Fibroblast of the conjunctiva (primary cell): Measurements from ENCODE around the gene PRKCZ.

Experiments used
- DNase-seq: peaks from one replicate; pipeline ENCODE4 v3.0.0-alpha.2; 2010; ENCODE audit warnings: low read depth

Gene PRKCZ

DNA sequence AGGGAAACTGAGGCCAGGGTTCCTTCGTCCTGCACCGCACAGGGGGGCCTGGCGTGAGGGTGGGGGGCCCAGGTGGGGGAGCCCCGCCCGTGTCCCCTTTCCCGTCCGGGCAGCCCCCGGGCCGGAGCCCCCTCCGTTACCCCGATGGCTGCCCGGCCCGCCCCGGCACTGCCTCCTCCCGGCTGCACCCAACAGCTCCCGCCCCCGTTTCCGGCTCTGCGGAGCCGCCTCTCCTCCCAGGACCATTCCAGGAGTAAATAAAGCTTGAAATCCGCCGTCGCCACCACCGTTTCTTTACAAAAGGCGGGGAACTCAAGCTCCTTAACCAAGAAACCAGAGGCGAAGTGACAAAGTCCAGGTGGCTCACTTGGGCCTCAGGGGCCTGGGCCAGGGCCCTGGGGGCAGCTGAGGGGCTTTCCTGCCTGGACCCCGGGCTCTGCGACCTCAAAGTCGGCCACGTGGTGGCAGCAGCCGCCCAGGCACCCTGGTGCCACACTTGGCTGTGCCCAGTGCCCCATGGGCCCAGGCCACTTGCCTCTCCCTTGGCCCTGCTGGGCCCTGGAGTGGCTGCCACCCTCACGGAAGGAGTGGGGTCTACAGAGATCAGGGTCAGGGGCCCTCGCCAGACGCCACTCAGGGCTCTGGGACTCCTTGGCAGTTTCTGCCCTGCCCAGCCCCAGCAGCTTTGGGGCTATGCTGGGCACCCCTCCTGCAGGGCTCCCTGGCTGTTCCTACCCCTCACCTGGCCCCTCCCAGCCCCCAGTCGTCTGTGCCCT is 144.9 kb downstream of the PRKCZ start:
- DNase-seq, result peak; percentile 66

DNA sequence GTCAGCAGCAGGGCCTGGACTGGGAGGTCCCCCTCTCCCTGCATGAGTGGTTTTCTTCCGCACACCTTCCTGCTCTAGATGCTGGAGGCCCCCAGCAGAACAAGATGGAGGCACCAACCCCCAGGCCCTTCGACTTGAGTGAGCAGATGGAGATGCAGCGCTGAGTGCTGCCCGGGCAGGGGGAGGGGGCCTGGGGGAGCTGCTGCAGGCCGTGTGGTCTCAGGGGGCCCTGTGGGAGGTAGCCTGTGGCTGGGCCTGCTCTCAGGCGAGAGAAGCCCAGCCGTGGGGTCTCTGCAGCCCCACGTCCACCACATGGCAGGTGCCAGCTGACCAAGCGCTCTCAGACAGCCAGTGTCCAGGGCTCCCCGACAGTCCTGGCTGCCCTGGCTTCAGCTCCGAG is 145.6 kb downstream of the PRKCZ start:
- no peak for DNase-seq

GRCh38 chr1:2196901-2197638 is 146.9 kb downstream of the PRKCZ start:
- DNase-seq, result no peak

DNA sequence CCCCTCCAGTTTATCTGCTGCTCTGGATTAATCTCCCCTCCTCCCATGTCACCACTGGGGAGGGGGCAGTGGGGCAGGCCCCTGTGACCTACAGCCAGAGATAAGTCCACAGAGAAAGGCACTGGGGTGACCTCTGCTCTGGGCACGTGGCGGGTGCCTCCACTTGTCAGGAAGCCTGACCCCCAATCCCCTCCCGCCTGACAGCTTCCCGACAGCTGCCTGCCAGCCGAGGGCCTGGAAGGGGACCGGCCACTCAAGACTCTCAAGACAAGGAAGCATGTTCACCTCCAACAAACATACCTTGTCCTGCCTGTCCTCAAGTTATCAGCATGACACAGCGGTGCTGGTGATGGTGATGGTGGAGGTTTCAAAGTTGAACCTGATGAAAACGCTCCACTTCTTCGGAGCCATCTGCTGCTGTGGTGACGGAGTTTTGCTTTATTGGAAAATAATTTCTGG is 147.5 kb downstream of the PRKCZ start:
- DNase-seq, result no peak

GRCh38 chr1:2198571-2198970 is 148.4 kb downstream of the PRKCZ start:
- no peak for DNase-seq

DNA sequence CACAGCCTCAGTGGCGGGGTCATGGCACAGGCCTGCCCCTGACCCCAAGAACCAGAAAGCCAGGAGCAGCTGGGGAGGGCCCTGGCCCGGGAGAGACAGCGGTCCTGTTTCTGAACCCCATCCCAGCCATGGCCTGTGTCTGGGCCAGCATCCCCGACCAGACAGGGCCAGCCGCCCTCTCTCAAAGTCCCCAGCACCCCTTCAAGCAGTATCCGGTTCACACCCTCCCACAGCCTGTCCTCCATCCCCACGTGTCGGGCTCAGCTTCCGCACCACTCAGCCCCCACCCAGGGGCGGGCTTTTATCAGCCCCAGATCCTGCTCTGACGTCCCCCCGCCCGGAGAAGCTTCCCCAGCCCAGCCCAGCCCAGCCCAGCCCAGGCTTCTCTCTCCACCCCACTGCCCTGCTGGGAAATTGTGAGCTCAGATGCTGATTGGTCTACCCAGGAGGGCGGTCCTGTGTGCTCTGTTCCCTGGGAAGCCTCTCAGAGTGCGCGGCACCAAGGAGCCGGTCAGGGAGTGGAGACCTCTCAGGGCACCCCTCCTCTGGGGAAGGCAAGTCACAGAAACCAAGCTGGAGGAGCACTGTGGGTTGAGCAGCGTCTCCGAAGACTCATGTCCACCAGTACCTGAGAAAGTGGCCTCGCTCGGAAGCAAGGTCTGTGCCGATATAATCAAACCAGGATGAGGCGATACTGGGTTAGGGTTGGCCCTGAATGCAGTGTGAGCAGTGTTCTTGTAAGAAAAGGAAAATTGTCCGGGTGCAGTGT is 149.0 kb downstream of the PRKCZ start:
- DNase-seq, result peak; percentile 80

DNA sequence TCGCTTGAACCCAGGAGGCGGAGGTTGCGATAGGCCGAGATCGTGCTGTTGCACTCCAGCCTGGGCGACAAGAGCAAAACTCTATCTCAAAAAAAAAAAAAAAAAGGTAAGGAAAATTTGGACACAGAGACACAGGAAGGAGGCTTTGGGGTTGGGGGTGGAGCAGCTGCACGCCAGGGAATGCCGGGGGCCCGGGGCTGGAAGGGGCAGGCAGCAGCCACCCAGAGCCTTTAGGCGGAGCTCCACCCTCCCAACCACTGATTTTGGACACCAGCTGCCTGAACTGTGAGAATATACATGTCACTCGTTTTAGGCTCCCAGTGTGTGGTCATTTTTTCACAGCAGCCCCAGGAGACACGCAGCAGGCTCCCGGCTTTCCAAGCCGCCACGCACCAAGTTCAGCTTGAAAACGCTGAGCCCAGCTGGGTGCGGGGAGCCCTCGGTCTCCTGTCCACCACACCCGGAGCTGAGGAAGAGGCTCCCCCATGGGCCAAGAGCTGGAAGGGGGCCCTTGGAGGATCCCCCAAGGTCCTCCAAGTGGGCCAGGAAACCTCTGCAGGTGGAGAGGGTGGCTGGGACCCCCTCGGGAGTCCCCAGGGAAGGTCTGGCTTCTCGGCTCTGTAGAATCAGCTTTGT is 150.2 kb downstream of the PRKCZ start:
- DNase-seq, result no peak

GRCh38 chr1:2201062-2201461 is 150.9 kb downstream of the PRKCZ start:
- no peak for DNase-seq

DNA sequence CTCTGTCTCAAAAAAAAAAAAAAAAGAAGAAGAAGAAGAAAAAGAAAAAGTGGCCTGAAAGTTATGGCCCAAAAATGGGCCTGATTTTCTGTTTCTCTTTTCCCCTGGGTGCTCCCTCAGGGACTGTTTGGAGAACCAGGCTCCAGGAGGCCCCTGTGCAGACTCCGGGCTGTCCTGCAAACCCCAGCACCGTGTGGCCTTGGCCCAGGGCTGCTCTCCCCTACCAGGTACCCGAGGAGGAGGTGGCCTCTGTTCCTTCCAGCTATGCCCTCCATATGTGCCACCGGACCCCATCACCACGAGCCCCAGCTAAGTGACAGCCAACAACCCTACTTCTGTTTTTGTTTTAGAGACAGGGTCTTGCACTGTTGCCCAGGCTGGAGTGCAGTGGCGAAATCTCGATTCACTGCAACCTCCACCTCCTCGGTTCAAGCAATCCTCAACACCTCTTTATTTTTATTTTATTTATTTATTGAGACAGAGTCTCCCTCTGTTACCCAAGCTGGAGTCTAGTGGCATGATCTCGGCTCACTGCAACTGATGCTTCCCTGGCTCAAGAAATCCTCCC is 151.9 kb downstream of the PRKCZ start:
- no peak for DNase-seq

DNA sequence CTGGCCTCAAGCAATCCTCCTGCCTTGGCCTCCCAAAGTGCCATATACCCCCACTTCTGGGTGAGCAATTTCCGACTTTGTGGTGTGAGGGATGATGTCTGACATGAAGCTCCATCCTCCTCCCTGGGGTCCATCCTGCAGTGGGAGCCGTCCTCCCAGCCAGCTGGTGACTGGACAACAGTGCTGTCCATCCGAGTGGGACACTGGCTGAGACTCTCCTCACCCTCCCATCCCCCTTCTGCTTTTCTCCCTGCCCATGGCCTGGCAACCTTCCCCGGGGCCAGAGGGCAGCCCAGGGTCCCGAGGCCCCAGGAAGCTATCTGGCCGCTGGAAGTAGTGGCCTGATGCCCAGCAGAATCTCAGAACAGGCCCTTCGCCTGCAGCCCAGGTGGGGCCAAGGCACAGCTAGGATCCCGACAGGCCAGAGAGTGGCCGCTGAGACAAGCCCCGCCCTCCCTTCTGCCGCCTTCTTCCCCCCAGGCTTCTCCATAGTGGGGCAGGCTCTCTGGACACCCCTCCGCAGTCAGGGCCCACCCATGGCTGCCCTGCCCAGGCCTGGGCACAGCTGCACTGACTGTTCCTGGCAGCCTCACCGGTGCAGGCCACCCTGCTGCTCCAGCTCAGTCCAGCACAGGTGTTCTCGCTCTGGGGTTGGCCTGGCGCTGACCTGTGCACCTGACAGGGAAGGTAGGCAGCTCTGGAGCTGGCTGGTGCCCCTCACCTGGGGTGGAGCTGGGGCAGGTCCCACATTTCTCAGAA is 152.8 kb downstream of the PRKCZ start:
- DNase-seq, result no peak

GRCh38 chr1:2203671-2204414 is 153.6 kb downstream of the PRKCZ start:
- no peak for DNase-seq

- DNase-seq, result peak; percentile 55
Measured at GRCh38 chr1:2204415-2205190, 154.4 kb downstream of the PRKCZ start.

GRCh38 chr1:2205191-2205952 is 155.2 kb downstream of the PRKCZ start:
- peak; percentile 92 for DNase-seq

DNA sequence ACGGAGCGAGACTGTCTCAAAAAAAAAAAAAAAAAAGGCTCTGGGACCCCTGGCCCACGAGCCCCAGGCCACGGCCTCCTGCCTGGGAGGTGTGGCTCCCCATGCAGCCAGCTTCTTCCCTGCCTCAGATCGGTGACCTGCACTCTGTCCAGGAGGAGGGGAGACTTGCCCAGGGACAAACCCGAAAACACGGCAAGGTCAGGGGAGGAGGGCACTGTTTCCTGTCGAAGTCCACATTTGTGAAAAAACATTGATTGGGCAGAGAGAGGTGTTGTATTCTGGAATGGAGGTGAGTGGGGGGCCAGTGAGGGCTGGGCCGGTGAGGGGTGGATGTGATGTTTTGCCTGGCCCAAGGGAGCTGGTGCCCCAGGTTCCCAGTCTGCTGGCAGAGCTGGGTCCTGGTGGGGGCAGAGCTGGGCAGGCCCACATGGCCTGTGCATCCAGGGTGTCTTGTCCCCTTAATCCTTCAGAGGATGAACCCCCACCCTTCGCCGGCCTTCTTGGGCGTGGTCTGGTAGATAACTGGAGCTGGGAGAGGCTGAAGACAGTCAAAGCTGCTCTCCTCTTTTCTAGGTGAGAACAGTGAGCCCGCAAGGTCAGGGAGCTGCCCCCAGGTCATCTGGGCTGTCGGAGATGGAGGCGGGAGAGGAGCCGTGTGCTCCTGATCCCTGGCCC is 156.7 kb downstream of the PRKCZ start:
- no peak for DNase-seq

DNA sequence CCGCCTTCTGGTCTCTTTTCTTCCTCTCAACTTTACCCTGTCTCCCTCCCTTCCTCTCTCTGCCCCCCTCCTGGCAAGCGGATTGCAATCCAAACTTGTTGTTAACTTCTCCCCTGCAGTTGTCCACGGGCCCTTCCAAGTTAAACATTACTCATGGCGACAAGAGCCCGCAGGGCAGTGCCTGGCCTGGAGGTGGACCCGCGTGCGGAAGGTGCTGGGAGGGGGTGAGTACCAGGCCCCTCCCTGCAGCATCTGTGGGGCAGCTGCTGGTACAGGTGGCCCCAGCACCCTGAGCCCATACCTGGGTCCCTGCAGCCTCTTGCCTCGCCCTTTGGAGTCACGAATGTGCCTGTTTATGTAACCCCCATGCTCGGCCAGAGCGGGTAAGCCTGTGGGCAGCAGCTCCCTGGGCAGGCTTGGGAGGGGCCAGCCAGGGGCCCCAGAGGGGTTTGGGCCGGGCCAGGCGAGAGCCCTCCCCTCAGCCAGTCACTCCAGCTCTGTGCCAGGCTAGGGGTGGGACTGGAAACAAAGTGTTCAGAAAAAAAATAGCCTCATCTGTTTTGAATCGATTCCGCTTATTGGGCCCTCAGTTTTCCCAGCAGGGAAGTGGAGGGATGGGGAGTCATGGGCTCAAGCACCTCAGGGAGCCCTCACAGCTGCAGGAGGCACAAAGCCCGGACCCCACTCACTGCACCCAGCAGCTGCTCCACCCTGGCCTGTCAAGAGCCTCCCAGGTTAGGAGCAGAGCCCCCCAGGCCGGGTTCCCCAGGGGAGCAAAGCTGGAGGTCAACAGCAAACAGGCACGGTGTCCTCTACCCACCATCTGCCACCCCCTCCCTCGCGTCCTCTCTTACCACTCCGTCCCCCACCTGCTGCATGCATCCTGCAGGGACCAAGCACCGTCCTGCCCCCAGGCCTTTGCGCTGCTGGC is 158.4 kb downstream of the PRKCZ start:
- DNase-seq, result peak; percentile 94

DNA sequence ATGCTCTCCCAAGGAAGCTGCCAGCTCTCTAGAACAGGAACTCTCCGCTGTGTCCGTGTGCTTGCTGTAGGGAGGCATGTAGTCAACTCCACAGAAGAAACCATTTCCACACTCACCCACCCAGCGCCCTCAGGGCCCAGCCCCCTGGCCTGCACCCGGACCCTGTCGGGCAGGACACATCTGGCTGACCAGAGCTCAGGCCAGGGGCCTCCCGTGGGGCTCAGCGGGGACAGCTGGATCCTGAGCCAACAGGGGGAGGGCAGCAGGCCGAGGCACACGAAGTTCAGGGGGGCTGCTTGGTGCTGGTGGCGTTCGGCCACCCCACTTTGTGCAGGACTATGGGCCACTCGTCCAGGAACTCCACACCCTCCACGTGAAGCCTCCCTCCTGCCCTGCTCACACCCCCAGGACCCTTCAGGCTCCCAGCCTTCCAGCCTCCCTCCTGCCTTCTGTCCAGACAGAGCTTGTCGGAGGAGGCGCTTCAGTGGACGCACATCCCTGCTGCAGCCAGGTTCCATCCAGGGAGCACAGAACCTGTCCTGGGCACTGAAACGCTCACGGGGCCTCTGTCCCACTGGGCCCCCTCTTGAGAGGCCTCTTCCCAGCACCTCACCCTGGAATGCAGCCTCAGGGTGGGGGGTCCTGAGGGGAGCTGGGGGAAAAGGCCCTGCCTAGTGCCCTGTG is 159.3 kb downstream of the PRKCZ start:
- no peak for DNase-seq
